Inflammatory macrophage treated with lipopolysaccharide for 1 hour (primary cell): ENCODE data around the gene TNKS1BP1.
"Not testable (repeated sequence)": the region's sequence is repeated elsewhere in the genome, so short reads cannot be mapped to it uniquely, and the experiment has no call there.

Source experiments
- DNase-seq, 2 donors: peaks; one replicate each; pipeline ENCODE4 v3.0.0-alpha.2; 2020 to 2022

TNKS1BP1 gene

GRCh38 chr11:57283231-57283990, 41.3 kb downstream of the TNKS1BP1 start:
- no peak for DNase-seq

- DNase-seq, result not testable (repeated sequence)
Measured at GRCh38 chr11:57281546-57281945, 43.2 kb downstream of the TNKS1BP1 start.

- no peak for DNase-seq
Measured at GRCh38 chr11:57279116-57279515, 45.6 kb downstream of the TNKS1BP1 start.

GRCh38 chr11:57278721-57279095, 46.0 kb downstream of the TNKS1BP1 start:
- no peak for DNase-seq

- peak; percentile 65 to 83 for DNase-seq
Measured at GRCh38 chr11:57277845-57278720, 46.7 kb downstream of the TNKS1BP1 start.

GRCh38 chr11:57276971-57277675, 47.6 kb downstream of the TNKS1BP1 start:
- DNase-seq, result peak; percentile 49 to 59

GRCh38 chr11:57276169-57276970, 48.4 kb downstream of the TNKS1BP1 start:
- no peak for DNase-seq

- DNase-seq, result no peak
Measured at GRCh38 chr11:57275582-57275981, 49.2 kb downstream of the TNKS1BP1 start.

- DNase-seq, result no peak
Measured at GRCh38 chr11:57274904-57275498, 49.8 kb downstream of the TNKS1BP1 start.

- DNase-seq, result no peak
Measured at GRCh38 chr11:57273448-57274058, 51.2 kb downstream of the TNKS1BP1 start.

- no peak for DNase-seq
Measured at GRCh38 chr11:57269571-57270021, 55.2 kb downstream of the TNKS1BP1 start.

- DNase-seq, result no peak
Measured at GRCh38 chr11:57266157-57266556, 58.6 kb downstream of the TNKS1BP1 start.

- no peak for DNase-seq
Measured at GRCh38 chr11:57263351-57263750, 61.4 kb downstream of the TNKS1BP1 start.

- no peak for DNase-seq
Measured at GRCh38 chr11:57262157-57262556, 62.6 kb downstream of the TNKS1BP1 start.

GRCh38 chr11:57260937-57261783, 63.6 kb downstream of the TNKS1BP1 start:
- no peak for DNase-seq

- no peak for DNase-seq
Measured at GRCh38 chr11:57256119-57256518, 68.6 kb downstream of the TNKS1BP1 start.

- no peak for DNase-seq
Measured at GRCh38 chr11:57255618-57256017, 69.1 kb downstream of the TNKS1BP1 start.

- no peak for DNase-seq
Measured at GRCh38 chr11:57254631-57255030, 70.1 kb downstream of the TNKS1BP1 start.

- peak in 1 of 2 donors; percentile 5 for DNase-seq
Measured at GRCh38 chr11:57251491-57252104, 73.2 kb downstream of the TNKS1BP1 start.

GRCh38 chr11:57251037-57251436, 73.7 kb downstream of the TNKS1BP1 start:
- no peak for DNase-seq
